ENCODE results near the gene SDK1. TPM values are rescaled to one million over a fixed set of nuclear protein-coding genes. Genes with fewer than 3 reads are reported as not detected.

Gene SDK1
- total and polyA plus RNA-seq, 2 of the 8 experiments (the other 6 are each of a cell fraction or from before 2014, with no cell fraction given): 3.3 to 7.2 TPM

DNA sequence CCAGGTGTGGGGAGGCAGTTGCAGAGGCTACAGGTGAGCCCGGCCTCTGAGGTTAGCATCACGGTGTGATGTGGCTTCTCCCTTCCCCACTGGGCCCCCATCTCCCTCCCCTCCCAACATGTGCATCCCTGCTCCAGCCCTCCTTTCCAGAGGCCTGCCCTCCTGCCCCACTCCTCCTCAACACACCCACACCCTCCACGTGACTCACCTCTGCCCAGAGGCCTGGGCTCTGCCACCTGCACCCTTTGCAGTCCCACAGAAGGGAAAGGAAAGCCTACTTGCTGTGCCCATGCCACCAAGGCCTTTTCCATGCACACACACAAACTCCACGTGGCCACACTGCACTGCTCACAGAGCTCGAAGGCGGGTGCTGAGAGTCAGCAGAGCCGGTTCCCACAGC is 880.4 kb downstream of the SDK1 start:
- 96% methylated on average over 7 of the region's 7 CpGs; no CpG with 5 or more reads in 1 of the 2 experiments for WGBS, 2 experiments (ENCODE audit: extremely low coverage in 1 of 2, insufficient coverage in 1 of 2, insufficient read length in 1 of 2, insufficient replicate concordance in 2 of 2, low coverage in 1 of 2, low lambda C conversion rate in 2 of 2, missing lambda C conversion rate in 1 of 2)
- Histone ChIP-seq H4K5ac (ENCODE audit: insufficient read length, low read depth, low read length) (no peak overlapping the region), H2BK12ac (ENCODE audit: low read depth, low read length) (no peak overlapping the region), H3K56ac (replicated peaks; ENCODE audit: insufficient read length, low read depth, low read length) (no peak overlapping the region), H2BK120ac (replicated peaks; ENCODE audit: low read depth, low read length) (no peak overlapping the region), H3K4me1 (replicated peaks in 1 of 4; ENCODE audit: control insufficient read depth in 3 of 4, insufficient read depth in 4 of 4, low read length in 3 of 4) (no peaks in the 10 kb centered on the region), H3K27ac (ENCODE audit: low read depth, low read length) (no peak overlapping the region), H2BK15ac (ENCODE audit: low read length) (no peak overlapping the region), H2BK5ac (ENCODE audit: low read depth, low read length) (no peak overlapping the region), H4K20me1 (replicated peaks in 1 of 2; ENCODE audit: control insufficient read depth in 1 of 2, insufficient read depth in 2 of 2, low read length in 2 of 2) (no peaks in the 10 kb centered on the region), H3K18ac (ENCODE audit: extremely low read depth, low read length) (no peak overlapping the region), H3K4me2 (ENCODE audit: insufficient read depth in 1 of 2, low read depth in 2 of 2, low read length in 2 of 2) (no peak overlapping the region), H3K27me3 (replicated peaks in 1 of 4; ENCODE audit: control insufficient read depth in 3 of 4, extremely low read depth in 1 of 4, insufficient read depth in 3 of 4, low read length in 3 of 4) (no peaks in the 10 kb centered on the region), H4K91ac (replicated peaks; ENCODE audit: insufficient read length, low read length) (no peak overlapping the region), H3K14ac (ENCODE audit: insufficient read length) (no peak overlapping the region), H3K4ac (replicated peaks; ENCODE audit: insufficient read length, low read depth, low read length) (no peak overlapping the region), H3K79me2 (ENCODE audit: control insufficient read depth in 1 of 2, insufficient read depth in 2 of 2, low read length in 2 of 2) (no peaks in the 10 kb centered on the region), H3K23me2 (ENCODE audit: low read depth, low read length) (no peaks in the 10 kb centered on the region), H3K36me3 (ENCODE audit: control insufficient read depth in 2 of 4, insufficient read depth in 4 of 4, low read length in 3 of 4) (no peaks in the 10 kb centered on the region), H4K8ac (ENCODE audit: extremely low read depth, insufficient read depth, low read length) (no peak overlapping the region; the same call in 1 of the 2 replicates), H3K9me3 (ENCODE audit: insufficient read depth in 2 of 2, low read depth in 1 of 2, low read length in 1 of 2) (peaks cover 17 to 22% of the 10 kb centered on the region in 2 experiments; a peak in 3 of 4 replicates), H3K4me3 (ENCODE audit: extremely low read depth in 1 of 4, insufficient read depth in 2 of 4, low read depth in 3 of 4, low read length in 4 of 4) (no peak overlapping the region), H3K9ac (replicated peaks in 1 of 4; ENCODE audit: extremely low read depth in 1 of 4, low read depth in 3 of 4, low read length in 3 of 4) (no peak overlapping the region), H2AK5ac (ENCODE audit: low read depth, low read length) (no peak overlapping the region), H3K79me1 (ENCODE audit: low read depth, low read length) (no peaks in the 10 kb centered on the region), H2BK20ac (ENCODE audit: low read length) (no peak overlapping the region), H2AFZ (ENCODE audit: low read length) (no peak overlapping the region), H3K23ac (ENCODE audit: insufficient read length) (no peak overlapping the region)
- DNase-seq (ENCODE audit: low read depth in 1 of 2, low spot score in 2 of 2) (no peak), FAIRE-seq (no peak)
- POLR2A ChIA-PET (ENCODE audit: partially characterized antibody): no interaction called here
- CTCF ChIA-PET (ENCODE audit: partially characterized antibody): interaction anchor here (1.5 to 1.6 kb wide), 2 partner anchors 12 to 35 kb away, joined by 3 to 4 read pairs; no protein-coding TSS in a partner anchor
- TF ChIP-seq EGR1 (IDR thresholded peaks at IDR 0.05; ENCODE audit: borderline replicate concordance, low read depth, low read length) (no peak), POLR2A (IDR thresholded peaks at IDR 0.05; ENCODE audit: control extremely low read depth in 1 of 2, low read depth in 2 of 2, low read length in 2 of 2) (no peak), PHF8 (conservative IDR thresholded peaks at IDR 0.05; ENCODE audit: low read depth, low read length) (no peak), SUZ12 (IDR thresholded peaks at IDR 0.05; ENCODE audit: low read length) (no peak), RAD21 (IDR thresholded peaks at IDR 0.05 in 1 of 2, conservative IDR thresholded peaks at IDR 0.05 in 1 of 2; ENCODE audit: low read depth in 2 of 2, low read length in 2 of 2) (no peak), CTBP2 (IDR thresholded peaks at IDR 0.05; ENCODE audit: borderline replicate concordance, insufficient read depth, insufficient read length, low read length) (no peak), TEAD4 (IDR thresholded peaks at IDR 0.05; ENCODE audit: low read depth, low read length) (no peak), ZNF274 (IDR thresholded peaks at IDR 0.05; ENCODE audit: borderline replicate concordance, extremely low read depth, low read length) (no peak), EZH2 (IDR thresholded peaks at IDR 0.05; ENCODE audit: low read depth, low read length, severe bottlenecking) (no peak), CBX8 (IDR thresholded peaks at IDR 0.05; ENCODE audit: borderline replicate concordance, low read depth, low read length) (no peak), TAF1 (IDR thresholded peaks at IDR 0.05; ENCODE audit: low read depth, low read length) (no peak), KDM4A (IDR thresholded peaks at IDR 0.05; ENCODE audit: low read depth, low read length, severe bottlenecking) (no peak), ATF3 (IDR thresholded peaks at IDR 0.05; ENCODE audit: insufficient read depth, low read depth, low read length) (no peak)
